ENCODE data around the gene IFNB1.

The IFNB1 gene
- 0 reads per million in 2 donors for total RNA-seq

DNA sequence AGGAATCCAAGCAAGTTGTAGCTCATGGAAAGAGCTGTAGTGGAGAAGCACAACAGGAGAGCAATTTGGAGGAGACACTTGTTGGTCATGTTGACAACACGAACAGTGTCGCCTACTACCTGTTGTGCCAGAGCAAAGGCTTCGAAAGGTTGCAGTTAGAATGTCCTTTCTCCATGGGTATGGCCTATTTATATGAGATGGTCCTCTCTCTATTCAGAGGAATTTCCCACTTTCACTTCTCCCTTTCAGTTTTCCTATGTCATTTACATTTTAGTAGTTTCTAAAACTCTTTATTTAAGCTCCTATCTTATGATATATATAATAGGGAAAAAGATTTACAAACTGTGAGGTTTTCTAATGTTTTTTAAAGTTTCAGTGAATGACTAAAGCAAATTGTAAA, at the start of gene IFNB1:
Gene IFNB1 (minus strand): TSS at position 162 of the 400 bp plus-strand sequence. CDS start 73 bp downstream, at position 89.
- DNase-seq, result no peak

DNA sequence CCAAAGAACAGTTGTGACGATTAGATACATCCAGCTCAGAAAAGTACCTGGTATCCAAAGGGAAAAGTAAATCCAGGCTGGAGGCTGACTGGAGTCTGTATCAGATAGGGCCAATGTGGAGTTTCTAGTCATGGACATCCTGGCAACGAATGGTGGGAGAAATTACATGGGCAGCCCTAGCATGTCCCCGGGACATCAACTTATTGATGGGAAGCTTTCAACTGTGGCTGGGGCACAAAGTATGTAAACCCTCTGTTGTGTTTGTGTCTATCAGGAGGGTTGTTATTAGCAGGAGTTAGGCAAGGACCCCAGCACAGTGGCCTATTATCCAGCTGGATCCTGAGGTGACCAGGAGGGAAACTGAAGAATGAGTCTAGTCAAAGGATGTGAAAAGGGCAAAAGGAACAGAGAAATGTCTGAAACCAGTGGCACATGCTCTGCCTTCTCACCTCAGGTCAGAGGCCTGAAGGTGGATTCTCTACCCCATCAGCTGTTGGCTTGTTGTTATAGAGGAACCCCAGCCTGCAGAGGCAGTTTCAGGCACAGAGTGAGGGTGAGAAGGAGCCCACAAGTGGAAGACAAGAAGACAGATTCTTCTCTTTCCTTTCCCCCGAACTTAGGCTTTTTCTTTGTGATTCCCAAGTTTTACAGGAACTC, 44.0 kb upstream of the IFNB1 start:
- no peak for DNase-seq

DNA sequence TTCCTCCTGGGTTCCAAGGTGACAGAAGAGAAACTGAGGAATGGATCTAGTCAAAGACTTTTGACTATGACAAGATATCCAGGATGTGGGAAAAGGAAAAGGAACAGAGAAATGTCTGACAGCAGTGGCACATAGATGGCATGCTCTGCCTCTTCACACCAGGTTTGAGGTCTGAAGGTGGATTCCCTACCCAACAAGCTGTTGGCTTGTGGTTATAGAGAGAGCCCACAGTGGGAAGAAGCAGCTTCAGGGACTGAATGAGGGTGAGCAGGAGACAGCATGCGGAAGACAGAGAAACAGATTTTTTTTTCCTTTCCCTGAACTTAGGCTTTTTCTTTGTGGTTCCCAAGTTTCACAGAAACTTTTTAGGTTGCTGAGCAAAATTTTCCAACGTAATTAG, 43.3 kb upstream of the IFNB1 start:
- DNase-seq, result no peak

DNA sequence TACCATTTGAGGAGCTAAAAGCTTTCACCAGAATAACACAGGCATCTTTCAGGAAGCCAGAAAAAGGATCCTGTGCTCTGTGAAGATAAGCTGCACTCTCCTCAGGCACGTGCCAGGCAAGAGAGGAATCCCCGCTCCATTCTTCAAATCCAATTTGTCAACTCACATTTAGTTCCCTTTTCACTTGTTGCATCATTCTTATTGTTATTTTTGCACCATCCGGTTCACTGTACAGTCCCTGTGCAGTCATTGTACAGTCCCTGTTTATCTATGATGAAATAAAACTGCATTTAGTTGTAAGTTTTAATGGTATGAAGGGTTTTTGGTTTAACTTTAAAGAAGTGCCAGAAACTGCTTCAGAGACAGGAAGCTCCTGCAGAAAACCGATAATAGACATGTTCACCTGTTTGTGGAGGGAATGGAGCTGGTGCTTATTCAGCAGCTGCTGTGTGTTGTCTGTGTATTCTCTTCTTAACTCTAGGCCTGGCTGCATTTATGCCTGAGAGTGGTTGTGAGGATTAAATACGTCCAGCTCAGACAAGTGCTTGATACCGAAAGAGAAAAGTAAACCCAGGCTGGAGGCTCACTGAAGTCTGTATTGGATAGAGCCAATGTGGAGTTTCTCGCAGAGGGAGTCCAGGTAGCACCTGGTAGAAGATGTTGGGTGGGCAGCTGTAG, 41.5 kb upstream of the IFNB1 start:
- DNase-seq, result no peak

DNA sequence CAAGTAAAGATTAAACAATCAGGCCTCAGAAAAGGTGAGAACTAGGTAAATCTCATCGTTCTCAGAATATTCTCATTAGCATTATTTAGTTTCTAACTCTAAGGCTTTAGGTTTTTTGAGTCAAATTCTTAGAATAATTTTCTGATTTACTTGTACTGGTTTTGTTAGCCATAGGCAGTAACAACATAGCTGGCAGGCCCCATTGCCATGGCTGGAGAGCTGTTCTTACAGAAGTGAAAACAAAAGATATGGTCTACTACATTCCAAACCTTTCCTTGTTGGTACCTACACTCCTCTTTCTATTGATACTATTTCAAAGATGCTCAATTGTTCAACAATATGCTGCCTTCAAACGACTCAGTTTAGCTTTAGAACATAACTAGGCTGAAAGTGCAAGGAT, 36.6 kb upstream of the IFNB1 start:
- DNase-seq, result no peak

DNA sequence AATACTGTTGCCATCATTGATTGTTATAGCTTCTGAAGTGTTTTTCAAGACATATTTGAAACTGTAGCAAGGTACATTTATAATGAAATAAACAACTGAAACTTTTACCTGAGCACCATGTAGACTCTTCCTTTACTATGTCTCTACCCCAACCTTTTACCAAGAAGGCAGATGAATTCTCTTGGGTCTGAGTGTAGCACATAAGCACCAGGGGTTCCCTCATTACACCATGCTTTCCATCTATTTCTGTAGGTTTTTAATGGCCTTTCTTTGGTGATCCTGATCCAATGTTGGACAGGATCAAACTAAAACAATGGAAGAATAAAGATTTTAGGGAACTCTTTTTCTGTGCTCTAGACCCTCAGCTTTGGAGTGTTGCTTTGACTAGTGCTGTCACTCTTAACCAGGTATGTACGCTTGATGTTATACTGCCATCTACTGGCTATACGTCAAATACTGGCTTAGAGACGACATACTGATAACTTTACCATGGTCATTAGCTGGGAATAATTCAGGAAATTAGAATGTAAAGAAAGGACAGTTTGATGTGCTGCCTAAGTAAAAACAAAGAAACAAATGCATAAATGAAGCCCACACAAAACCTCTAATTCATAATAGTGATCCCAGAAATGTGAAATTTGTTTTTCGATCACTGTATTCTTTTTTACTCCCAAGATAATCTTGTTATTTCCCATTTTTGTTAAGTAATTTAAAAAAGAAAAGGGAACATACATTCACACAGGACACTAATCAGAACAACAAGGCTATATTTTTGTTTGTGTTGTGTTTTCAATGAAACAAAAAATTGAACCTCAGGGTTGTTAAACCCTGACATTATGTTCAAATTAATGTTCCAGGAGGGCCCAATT, 33.2 kb upstream of the IFNB1 start:
- peak in 2 of 5 experiments; percentile 37 to 74 for DNase-seq

DNA sequence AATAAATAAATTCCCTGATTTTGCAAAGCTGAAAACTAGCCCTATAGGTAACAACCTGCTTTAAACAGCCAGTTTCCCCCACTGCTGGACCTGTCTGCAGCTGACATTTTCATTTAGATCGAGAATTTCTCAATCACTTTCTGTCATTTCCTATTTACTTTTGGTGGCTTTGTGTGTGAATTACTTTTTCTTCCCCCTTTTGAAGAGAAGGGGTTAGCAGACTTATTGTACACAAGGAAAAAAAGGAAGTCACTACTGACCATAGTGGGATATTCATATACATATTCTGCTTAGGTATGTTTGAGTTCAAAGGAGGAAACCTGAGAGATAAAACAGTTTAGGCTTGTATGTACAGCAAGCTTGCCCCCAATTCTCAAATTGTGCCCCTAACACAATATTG, 27.0 kb upstream of the IFNB1 start:
- DNase-seq, result no peak

DNA sequence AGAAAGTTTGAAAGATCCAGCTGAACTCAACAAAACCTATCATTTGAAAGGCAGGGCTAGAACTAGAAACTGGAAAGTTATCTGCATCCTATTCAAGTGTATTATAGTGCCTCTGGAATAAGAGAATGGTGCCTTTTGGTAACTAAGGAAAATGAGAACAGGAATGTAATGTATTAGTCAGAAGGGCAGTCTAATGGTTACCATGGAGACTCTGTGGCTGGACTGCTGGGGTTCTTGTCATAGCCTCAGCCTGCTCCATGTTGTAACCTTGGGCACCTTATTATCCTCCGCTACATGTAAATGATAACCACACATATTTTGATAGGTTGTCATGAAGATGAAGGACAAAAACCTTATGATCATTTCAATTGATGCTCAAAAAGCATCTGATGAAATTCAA, 24.6 kb upstream of the IFNB1 start:
- no peak for DNase-seq

DNA sequence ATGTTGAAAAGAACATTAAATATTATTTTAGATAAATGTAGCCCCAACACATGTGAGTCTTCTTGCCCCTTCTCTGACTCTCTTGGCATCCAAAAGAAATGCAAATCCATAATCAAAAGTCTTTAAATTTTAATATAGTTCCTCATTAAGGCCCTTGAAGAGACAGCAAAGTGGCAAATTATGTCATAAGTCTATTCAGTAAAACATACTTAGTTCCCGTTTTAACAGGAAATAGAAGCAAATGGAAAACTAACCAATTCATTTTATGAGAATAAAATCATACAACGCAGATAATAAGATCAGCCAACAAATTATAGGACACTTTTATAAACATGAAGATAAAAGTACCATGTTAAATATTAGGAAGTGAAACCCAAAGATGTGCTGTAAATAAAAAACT, 20.1 kb upstream of the IFNB1 start:
- DNase-seq, result no peak

DNA sequence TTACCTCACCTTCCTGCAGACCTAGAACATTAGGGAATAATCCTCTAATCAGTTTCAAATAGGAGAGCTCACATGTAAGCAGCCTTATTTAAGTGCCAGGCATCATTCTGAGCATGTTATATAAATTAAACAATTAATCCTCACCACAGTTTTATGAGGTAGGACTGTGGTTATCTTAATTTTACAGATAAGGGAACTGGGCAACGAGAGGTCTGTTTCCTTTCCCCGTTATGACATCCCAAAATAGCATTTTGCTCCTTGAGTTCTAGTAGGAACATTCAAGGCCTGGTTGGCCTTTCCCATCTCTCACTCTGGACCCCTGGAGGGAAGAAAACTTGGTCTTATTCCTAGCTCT, 19.1 kb upstream of the IFNB1 start:
- no peak for DNase-seq

DNA sequence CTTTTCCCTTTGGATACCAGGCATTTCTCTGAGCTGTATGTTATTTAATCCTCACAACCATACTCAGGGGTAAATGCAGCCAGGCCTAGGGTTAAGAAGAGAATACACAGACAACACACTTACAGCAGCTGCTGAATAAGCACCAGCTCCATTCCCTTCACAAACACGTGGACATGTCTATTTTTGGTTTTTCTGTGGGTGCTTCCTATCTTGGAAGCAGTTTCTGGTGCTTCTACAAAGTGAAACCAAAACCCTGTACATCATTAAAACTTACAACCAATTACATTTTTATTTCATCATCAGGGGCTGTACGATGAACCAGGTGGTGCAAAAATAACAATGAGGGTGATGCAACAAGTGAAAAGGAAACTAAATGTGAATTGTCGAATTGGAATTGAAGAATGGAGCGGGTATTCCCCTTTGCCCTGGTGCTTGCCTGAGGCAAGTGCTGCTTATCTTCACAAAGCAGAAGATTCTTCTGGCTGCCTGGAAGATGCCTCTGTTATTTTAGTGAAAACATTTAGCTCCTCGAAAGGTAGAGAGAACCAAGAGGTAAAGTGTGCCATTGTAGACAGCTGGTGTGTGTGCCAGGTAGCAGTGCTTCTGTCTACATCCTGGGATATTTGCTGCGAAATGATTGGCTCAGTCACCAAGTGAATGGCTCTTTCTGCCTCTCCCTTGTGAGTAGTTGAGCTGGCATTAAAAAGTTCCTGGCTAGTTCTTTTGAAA, 18.6 kb upstream of the IFNB1 start:
- DNase-seq, result peak in 2 of 5 experiments; percentile 65 to 73

DNA sequence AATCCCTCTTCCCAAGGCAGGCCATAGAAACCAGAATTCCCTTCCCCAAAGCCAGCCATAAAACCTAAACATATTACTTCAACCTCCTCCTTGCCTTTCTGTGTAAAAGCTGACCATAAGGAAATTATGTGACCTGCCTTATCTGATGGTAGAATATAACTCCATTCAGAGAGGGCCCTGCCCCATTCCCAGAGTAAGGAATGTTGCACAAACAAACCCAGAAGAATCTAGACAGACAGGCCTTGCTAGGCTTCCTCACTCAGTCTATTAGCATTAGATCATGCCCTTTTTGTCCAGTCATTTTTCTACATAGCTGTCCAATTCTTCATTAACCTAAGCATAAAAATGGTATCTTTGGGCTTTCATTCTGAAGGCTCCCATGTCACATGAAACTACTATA, 17.8 kb upstream of the IFNB1 start:
- no peak for DNase-seq

DNA sequence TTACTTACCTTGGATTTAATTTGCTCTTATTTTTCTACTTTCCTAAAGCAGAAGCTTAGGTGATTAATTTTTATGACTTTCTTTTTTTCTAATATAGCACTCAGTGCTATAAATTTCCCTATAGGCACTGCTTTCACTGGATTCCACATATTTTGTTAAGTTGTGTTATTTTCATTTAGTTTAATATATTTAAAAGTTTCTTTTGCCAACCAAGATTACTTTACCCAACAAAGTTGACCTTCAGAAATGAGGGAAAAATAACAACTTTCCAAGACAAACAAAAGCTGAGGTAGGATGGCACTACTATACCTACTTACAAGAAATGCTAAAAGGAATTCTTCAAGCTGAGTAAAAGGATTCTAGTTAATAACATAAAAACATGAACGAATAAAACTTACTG, 8.8 kb upstream of the IFNB1 start:
- DNase-seq, result no peak

DNA sequence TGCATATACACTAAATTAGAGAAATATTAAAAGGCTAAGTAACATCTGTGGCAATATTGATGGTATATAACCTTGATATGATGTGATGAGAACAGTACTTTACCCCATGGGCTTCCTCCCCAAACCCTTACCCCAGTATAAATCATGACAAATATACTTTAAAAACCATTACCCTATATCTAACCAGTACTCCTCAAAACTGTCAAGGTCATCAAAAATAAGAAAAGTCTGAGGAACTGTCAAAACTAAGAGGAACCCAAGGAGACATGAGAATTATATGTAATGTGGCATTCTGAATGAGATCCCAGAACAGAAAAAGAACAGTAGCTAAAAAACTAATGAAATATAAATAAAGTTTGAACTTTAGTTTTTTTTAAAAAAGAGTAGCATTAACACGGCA, 7.3 kb upstream of the IFNB1 start:
- DNase-seq, result no peak

DNA sequence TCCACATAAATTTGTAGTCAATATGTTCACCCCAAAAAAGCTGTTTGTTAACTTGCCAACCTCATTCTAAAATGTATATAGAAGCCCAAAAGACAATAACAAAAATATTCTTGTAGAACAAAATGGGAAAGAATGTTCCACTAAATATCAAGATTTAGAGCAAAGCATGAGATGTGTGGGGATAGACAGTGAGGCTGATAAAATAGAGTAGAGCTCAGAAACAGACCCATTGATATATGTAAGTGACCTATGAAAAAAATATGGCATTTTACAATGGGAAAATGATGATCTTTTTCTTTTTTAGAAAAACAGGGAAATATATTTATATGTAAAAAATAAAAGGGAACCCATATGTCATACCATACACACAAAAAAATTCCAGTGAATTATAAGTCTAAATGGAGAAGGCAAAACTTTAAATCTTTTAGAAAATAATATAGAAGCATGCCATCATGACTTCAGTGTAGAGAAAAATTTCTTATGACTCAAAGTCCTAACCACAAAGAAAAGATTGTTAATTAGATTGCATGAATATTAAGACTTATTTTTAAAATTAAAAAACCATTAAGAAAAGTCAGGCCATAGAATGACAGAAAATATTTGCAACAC, 6.6 kb upstream of the IFNB1 start:
- DNase-seq, result no peak

DNA sequence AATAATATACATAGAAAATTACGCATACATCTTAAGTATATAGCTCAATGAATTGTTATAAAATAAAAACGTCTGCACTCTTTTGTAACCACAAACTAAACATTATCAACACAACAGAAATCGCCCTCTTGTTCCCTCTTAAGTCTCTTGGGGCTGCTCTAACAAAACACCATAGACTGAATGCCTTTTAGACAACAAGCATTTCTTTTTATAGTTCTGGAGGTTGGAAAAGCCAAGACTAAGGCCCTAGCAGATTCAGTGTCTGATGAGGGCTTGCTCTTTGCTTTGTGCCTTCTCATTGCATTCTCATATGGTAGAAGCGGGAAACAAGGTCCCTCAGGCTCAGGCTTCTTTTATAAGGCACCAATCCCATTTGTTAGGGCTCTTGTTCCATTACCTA, 4.9 kb upstream of the IFNB1 start:
- no peak for DNase-seq

DNA sequence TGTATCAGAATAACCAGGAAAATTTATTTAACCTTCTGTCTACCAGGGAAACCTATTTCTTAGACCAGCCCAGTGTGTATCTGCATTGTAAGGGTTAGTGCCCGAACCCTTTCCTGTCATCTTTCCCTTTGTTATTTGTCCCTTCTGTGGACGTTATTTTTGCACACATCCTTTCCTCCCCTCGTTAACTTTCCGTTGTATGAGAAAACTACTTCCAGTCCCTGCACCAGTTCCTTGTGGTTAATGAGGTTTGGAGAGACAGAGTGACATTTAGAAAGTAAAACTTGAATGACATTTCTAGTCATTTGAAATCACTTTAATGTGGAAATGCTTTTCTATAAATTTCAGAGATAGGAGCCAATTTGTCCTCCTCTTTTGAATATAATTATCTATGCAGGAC, 4.3 kb upstream of the IFNB1 start:
- peak in 1 of 5 experiments; percentile 49 for DNase-seq

DNA sequence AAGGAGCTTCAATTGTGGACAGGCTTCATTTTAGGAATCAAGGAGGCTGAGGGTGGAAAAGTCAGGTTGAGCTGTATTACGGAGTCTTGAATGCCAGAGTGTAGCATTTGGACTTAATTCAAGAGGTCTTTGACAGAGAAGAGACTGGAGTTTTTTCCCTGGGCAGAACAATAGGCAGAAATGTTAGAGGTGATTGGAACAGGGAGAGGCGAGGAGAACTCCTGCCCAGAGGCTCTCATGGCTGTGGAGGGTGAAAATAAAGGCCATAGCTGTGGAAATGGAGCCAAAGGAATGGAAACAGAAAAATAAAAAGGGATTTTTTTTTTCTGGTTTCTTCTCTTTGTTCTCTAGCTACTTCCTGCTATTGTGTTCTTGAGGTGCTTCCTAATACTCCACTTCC, 3.7 kb upstream of the IFNB1 start:
- DNase-seq, result no peak

DNA sequence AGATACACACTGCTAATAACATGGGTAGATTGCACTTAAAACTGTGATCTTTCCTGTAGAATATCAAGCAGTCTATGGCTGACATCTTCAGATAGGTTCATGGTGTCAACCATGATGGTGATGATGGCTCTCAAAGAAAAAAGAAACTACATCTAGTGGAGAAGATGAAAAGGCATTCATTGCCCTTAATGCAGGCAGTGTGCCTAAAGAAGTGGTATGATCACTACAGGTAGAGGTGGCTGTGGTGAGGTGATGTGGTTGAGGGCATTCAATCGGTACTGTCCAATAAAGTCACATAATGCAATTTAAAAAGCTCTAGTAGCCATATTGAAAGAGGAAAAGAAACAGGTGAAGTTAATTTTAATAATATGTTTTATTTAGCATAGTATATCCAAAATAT, 3.1 kb upstream of the IFNB1 start:
- DNase-seq, result no peak

DNA sequence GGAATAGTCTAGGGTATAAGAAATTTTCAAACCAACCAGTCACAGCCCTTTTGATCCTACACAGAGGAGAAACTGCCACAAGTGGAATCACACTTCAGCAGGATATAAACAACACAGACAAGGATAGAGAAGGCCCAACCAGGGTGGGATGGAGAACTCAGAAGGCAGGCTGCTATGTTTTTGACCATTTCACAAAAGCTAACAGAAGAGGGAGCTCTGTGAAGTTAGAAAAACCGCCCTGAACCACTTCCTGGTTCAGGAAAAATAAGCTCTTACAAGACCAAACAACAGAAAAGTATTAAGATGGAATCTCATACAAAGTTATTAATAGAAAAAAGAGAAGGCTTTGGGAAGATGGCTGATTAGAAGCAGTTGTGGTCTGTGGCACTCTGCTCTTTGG, 960 bp upstream of the IFNB1 start:
- peak in 1 of 5 experiments; percentile 49 for DNase-seq

DNA sequence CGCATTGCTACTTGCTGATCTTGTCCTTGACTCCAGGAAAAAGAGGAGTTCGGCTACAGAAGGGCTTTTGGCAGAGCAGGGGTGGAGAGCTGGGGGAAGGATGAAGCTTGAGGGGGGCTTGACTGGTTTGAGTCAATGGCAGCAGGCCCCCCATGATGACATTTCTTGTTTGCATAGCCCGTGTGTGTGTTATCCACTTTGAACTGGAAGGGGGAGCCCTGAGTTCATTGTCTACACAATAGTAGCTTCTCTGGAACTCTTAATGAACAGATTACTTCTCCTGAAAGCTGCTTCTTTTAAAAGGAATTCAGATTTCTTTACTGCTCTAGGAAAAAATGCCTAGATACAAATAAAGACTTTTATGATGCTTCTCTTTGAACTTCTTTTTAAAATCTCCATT, 2.3 kb downstream of the IFNB1 start:
- DNase-seq, result no peak

DNA sequence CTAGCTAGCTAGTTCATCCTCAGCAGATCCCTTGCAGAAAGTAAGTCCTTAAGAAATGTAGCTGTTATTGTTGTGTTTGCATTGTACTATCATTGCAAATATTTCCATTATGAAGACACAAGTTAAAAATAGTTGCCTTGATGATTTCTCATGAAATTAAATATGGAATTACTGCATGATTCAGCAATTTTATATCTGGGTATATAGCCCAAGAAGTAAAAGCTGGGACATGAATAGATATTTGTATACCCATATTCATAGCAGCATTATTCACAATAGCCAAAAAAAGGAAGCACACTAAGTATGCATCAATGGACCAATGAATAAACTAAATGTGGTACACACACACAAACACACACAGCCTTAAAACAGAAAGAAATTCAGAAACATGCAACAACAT, 6.8 kb downstream of the IFNB1 start:
- DNase-seq, result no peak

DNA sequence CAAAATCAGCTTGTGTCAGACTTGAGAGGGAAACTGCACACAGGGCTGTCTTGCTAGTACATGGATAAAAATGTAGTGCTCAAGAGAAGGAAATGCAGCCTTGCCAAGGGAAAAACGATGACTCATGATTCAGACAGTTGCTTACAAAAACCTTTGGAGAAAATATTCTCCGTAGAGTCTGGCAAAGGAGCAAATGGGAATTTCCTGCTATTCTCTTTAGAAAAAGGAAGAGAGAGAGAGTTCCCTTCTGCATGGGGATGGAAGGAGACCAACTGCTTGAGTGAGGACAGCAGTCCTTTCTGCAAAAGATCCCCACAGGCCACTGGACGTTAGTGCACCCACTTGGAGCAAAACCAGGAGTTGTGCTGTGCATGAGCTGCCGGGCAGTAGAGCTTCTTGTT, 7.6 kb downstream of the IFNB1 start:
- no peak for DNase-seq
